ENCODE results near the gene AOPEP.

GRCh38 chr9:95102572-95102971 is 376.1 kb downstream of the AOPEP start:
- TF ChIP-seq CTCF (conservative IDR thresholded peaks at IDR 0.05) (no peak), ZFX (IDR thresholded peaks at IDR 0.05) (no peak)
